DOHH2 (cell line): Measurements from ENCODE around the gene OPN1MW3.
"Not testable (repeated sequence)": the region's sequence is repeated elsewhere in the genome, so short reads cannot be mapped to it uniquely, and the experiment has no call there.

Experiments
- H3F3A ChIP-seq: fragments of 200-600 bp; sonication (generic), shearing (Covaris generic); 2 replicates; pipeline ENCODE4 v1.6.0; 2016; ENCODE audit warnings: antibody characterized with exemption, mild to moderate bottlenecking; ENCODE audit not compliant: control insufficient read depth, insufficient read depth
- H3K27ac ChIP-seq: fragments of 200-600 bp; sonication (generic); 2 replicates; pipeline ENCODE4 v1.5.1; 2014; ENCODE audit warnings: low read depth, mild to moderate bottlenecking, low read length, moderate library complexity
- H3K27me3 ChIP-seq: fragments of 200-600 bp; sonication (generic); 2 replicates; pipeline ENCODE4 v1.6.1; 2014; ENCODE audit warnings: mild to moderate bottlenecking, low read length, mixed read lengths; ENCODE audit not compliant: control insufficient read depth
- H3K36me3 ChIP-seq: fragments of 200-600 bp; sonication (generic); 2 replicates; pipeline ENCODE4 v1.6.1; 2014; ENCODE audit warnings: mild to moderate bottlenecking, low read length, moderate library complexity, mixed read lengths; ENCODE audit not compliant: control insufficient read depth
- H3K4me1 ChIP-seq: fragments of 200-600 bp; sonication (generic); 2 replicates; pipeline ENCODE4 v1.6.1; 2014; ENCODE audit warnings: mild to moderate bottlenecking, low read length, mixed read lengths; ENCODE audit not compliant: control insufficient read depth
- H3K4me2 ChIP-seq: fragments of 200-600 bp; sonication (generic); 2 replicates; pipeline ENCODE4 v1.6.0; 2014; ENCODE audit warnings: mild to moderate bottlenecking, low read length, moderate library complexity
- H3K4me3 ChIP-seq: fragments of 200-600 bp; sonication (generic); 2 replicates; pipeline ENCODE4 v1.5.1; 2014; ENCODE audit warnings: mild to moderate bottlenecking, low read length, mixed read lengths
- H3K79me2 ChIP-seq: fragments of 200-600 bp; sonication (generic); 2 replicates; pipeline ENCODE4 v1.6.1; 2014; ENCODE audit warnings: mild to moderate bottlenecking, low read length, mixed read lengths; ENCODE audit not compliant: control insufficient read depth
- H3K9me2 ChIP-seq: fragments of 200-600 bp; sonication (generic); replicated peaks from 2 replicates; pipeline ENCODE4 v1.6.1; 2014; ENCODE audit warnings: mild to moderate bottlenecking, low read length, mixed read lengths; ENCODE audit not compliant: control insufficient read depth
- H3K9me3 ChIP-seq: fragments of 200-600 bp; sonication (generic); 2 replicates; pipeline ENCODE4 v1.6.1; 2014; ENCODE audit warnings: antibody characterized with exemption, low read length, mixed read lengths; ENCODE audit not compliant: control insufficient read depth, insufficient read depth
- H4K20me1 ChIP-seq: fragments of 200-600 bp; sonication (generic); 2 replicates; pipeline ENCODE4 v1.6.0; 2014; ENCODE audit warnings: low read depth, mild to moderate bottlenecking, antibody characterized with exemption, low read length, moderate library complexity; ENCODE audit not compliant: control insufficient read depth, insufficient read depth

The OPN1MW3 gene

DNA sequence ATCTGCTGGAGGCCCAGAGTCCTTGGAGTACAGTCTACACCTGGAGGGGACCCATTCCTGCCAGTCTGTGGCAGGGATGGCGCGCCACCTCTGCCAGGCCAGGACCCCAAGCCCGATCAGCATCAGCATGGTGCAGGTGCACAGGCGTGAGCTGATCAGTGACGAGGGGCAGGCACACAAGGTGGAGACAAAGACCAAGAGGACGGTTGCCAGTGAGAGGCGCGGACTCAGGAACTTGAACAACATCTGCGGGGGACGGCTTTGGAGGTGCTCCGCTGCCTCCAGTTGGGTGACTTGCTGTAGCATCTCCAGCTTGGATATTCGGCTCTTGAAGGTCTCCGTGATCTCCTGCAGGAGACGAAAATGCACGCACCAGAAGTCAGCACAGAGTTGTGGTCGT lies 23.8 kb upstream of the OPN1MW3 start:
- H3K4me1 ChIP-seq, H3K4me3 ChIP-seq, H3K9me3 ChIP-seq, H3K27me3 ChIP-seq, H3K27ac ChIP-seq, H4K20me1 ChIP-seq, H3K9me2 ChIP-seq, H3K79me2 ChIP-seq, H3F3A ChIP-seq, H3K4me2 ChIP-seq, H3K36me3 ChIP-seq: not testable (repeated sequence)

DNA sequence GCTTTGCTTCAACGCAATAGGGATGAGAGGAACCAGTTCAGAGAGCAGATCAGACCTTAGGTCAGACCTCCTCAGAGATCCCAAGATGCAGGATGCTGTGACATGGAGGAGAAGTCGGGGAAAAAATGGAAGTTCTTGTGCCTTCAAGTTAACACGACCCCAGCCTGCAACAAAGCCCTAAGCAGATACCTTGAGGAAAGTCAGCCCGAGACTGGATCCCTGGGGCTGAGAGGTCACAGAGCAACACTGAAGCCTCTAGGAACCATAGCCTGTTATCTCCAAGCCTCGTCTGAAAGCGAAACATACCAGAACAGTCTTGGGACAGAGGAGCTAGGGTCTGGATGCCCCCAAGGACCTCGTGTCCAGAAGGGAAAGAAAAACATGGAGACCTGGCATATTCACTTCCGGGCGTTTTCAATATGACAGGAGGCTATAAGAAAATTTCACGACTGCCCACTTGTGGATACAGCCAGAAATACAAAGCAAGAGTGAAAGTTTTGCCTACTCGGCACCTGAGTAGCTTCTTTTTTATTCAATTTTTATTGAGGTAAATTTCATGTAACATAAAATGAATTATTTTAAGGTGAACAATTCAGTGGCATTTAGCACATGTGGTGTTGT lies 18.3 kb upstream of the OPN1MW3 start:
- not testable (repeated sequence) for H3K9me2 ChIP-seq, H3K36me3 ChIP-seq

DNA sequence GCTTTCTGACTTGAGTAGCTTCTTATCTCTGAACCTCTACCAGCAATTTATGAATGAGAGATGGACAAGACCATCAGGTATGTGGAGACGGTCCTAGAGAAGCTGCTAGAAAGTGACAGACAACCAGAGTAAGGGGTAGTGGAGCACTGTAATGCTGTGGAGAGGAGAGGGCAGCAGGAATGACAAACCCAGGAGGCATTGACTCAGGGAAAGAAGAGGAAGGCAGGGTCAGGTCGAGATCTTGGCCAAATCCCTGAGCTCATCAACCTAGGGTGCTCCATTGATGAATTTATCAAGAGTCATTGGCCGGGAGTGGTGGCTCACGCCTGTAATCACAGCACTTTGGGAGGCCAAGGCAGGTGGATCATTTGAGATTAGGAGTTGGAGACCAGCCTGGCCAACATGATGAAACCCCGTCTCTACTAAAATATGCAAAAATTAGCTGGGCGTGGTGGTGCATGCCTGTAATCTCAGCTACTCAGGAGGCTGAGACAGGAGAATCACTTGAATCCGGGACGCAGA lies 17.3 kb upstream of the OPN1MW3 start:
- H3K4me1 ChIP-seq: not testable (repeated sequence)

More for the DNA sequence above, 18.3 kb upstream of the OPN1MW3 start:
- H3K27me3 ChIP-seq, H3K4me3 ChIP-seq, H4K20me1 ChIP-seq, H3K79me2 ChIP-seq, H3F3A ChIP-seq, H3K4me2 ChIP-seq, H3K27ac ChIP-seq, H3K4me1 ChIP-seq, H3K9me3 ChIP-seq: not testable (repeated sequence)

DNA sequence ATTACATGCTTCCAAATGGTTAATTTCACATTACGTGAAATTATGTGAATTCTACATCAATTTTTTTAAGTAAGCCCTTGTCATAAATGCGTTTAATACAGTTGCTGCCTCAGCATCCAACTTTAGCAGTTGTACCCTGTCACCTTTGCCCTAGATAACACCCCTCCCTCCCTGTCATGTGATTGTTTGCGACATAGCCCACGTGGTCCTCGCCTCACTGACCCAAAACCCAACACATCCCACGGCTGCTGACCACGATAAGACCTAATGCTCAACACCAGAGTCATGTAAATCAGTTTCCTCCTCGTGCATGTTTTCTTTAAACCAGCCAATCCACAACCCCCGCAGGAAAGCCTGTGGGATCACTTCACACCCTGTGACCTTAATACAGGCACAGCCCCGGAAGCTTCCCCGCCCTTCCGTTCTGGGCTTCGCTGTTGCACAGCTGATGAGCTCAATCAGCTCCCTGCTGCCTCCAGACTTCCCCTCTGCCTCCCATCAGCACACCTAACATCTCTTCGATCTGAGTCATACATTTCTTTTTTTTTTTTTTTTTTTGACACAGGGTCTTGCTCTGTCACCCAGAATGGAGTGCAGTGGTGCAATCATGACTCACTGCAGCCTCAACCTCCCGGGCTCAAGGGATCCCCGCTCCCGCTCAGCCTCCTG lies 9.9 kb upstream of the OPN1MW3 start:
- H3K4me2 ChIP-seq, H3K9me3 ChIP-seq, H3K9me2 ChIP-seq, H3F3A ChIP-seq, H3K27me3 ChIP-seq, H3K27ac ChIP-seq, H3K4me1 ChIP-seq, H3K4me3 ChIP-seq, H3K36me3 ChIP-seq, H4K20me1 ChIP-seq, H3K79me2 ChIP-seq: not testable (repeated sequence)

More for the DNA sequence above, 17.3 kb upstream of the OPN1MW3 start:
- not testable (repeated sequence) for H3K4me2 ChIP-seq, H3K36me3 ChIP-seq, H4K20me1 ChIP-seq, H3K27me3 ChIP-seq, H3K9me3 ChIP-seq, H3K9me2 ChIP-seq, H3K27ac ChIP-seq, H3F3A ChIP-seq, H3K79me2 ChIP-seq, H3K4me3 ChIP-seq

DNA sequence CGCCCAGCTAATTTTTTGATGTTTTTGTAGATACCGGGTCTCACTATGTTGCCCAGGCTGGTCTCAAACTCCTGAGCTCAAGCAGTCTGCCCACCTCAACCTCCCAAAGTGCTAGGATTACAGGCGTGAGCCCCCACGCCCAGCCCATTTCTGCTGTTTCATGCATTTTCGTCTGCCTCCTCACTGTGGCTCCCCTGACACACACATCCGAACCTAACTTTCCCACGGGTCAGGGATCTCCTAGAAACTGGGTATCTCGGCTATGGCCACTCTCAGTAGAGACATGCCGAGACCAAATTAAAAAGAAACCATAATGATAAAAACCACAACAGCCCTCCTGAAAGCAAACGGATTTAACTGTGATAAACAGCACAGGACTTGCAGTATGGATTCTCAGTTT lies 9.3 kb upstream of the OPN1MW3 start:
- not testable (repeated sequence) for H3K9me3 ChIP-seq, H3K79me2 ChIP-seq, H3K4me3 ChIP-seq, H3K36me3 ChIP-seq, H3K9me2 ChIP-seq, H3K27me3 ChIP-seq, H3K27ac ChIP-seq, H3F3A ChIP-seq, H3K4me1 ChIP-seq, H4K20me1 ChIP-seq, H3K4me2 ChIP-seq

DNA sequence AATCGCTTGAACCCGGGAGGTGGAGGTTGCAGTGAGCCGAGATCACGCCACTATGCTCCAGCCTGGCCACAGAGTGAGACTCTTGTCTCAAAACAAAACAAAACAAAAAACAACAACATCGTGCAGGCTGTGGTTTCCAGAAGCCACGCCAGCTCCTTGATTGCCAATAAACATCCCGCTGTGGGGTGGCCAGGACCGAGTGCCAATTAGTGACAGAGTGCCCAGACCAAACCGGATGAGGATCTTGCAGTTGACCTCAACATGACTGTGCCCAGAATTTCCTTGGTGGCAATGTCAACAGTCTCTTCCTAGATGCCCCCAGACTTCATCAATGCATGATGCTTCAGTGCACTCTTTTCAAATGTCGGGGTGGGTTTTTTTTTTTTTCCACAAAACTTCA lies 1.3 kb downstream of the OPN1MW3 start:
- H3K9me3 ChIP-seq, H3K36me3 ChIP-seq, H3K4me1 ChIP-seq, H3K4me2 ChIP-seq, H3K9me2 ChIP-seq, H3F3A ChIP-seq, H3K27me3 ChIP-seq, H3K27ac ChIP-seq, H4K20me1 ChIP-seq, H3K79me2 ChIP-seq, H3K4me3 ChIP-seq: not testable (repeated sequence)

DNA sequence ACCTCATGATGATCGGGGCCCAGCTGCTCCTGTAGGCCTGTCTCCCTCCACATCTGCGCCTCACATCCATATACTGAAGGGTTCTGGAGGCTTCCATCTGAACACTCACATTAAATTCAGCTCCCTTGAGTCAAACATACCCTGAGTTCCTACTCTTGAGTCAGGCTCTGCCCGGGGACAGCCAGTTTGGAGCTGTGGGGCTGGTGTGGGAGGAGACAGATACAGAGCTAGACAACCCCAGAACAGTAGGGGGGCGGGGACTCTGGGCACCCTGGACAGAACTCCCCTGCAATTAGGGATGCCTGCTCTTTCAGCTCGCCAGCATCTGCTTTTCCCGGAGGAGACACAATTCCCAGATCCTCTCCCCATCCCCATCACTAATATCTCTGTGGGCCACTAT lies 5.7 kb downstream of the OPN1MW3 start:
- H3K4me3 ChIP-seq, H3K9me3 ChIP-seq, H3K27ac ChIP-seq, H3K36me3 ChIP-seq, H3K4me2 ChIP-seq, H3F3A ChIP-seq, H3K9me2 ChIP-seq, H3K4me1 ChIP-seq, H3K79me2 ChIP-seq, H4K20me1 ChIP-seq, H3K27me3 ChIP-seq: not testable (repeated sequence)

DNA sequence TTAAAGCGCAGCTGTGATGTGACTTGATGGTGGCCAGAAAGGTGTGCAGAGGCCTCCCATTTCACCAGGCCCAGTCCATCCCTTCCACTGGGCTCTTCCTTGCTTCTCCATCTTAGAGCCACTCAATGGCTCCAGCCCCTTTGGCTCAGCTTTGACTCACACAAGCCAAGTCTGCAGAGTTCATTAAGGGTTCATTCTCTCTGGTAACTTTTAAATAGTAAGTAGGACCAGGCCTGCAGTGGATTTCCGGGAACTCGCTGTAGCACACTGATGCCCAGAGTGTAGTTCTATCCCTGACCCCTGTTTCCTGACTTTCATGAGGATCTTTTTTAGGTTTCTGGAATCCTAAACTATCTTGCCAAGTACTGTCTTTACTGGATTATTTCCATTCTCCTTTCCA lies 11.9 kb downstream of the OPN1MW3 start:
- H3K9me3 ChIP-seq, H3K27me3 ChIP-seq, H3K79me2 ChIP-seq, H3K4me3 ChIP-seq, H4K20me1 ChIP-seq, H3K27ac ChIP-seq, H3K4me2 ChIP-seq, H3K36me3 ChIP-seq, H3F3A ChIP-seq, H3K4me1 ChIP-seq, H3K9me2 ChIP-seq: not testable (repeated sequence)
